ENCODE data around the gene TNFRSF4.

Gene TNFRSF4

GRCh38 chr1:1211541-1212441, 2.2 kb downstream of the TNFRSF4 start:
- H3K27ac Mint-ChIP-seq = no peak overlapping the region
- peaks cover 42% of the 10 kb centered on the region for H3K4me1 Mint-ChIP-seq
- no peaks in the 10 kb centered on the region for H3K9me3 Mint-ChIP-seq
- CTCF ChIA-PET = interaction anchor here (1.4 kb wide), 1 partner anchor 89 kb away, joined by 5 read pairs; no protein-coding TSS in a partner anchor
- H3K27me3 Mint-ChIP-seq = peaks cover 41% of the 10 kb centered on the region
- peak; percentile 18 for DNase-seq
- H3K36me3 Mint-ChIP-seq = peaks cover 4% of the 10 kb centered on the region
- no peak overlapping the region for H3K4me3 Mint-ChIP-seq

- Mint-ChIP-seq H3K27ac (no peak overlapping the region), H3K4me3 (no peak overlapping the region), H3K4me1 (peaks cover 38% of the 10 kb centered on the region), H3K9me3 (no peaks in the 10 kb centered on the region), H3K36me3 (no peaks in the 10 kb centered on the region), H3K27me3 (peaks cover 50% of the 10 kb centered on the region)
- peak; percentile 17 for DNase-seq
- CTCF ChIA-PET = interaction anchor here (1.2 kb wide), 1 partner anchor 39 kb away, joined by 3 read pairs; no protein-coding TSS in a partner anchor
Measured at GRCh38 chr1:1210726-1211540, 3.0 kb downstream of the TNFRSF4 start.

- no peaks in the 10 kb centered on the region for H3K36me3 Mint-ChIP-seq
- peak overlapping the region; percentile 45 for H3K27ac Mint-ChIP-seq
Measured at GRCh38 chr1:1208713-1209433, 5.1 kb downstream of the TNFRSF4 start.

GRCh38 chr1:1207571-1207892, 6.4 kb downstream of the TNFRSF4 start:
- peaks cover 76% of the 10 kb centered on the region for H3K27me3 Mint-ChIP-seq
- H3K9me3 Mint-ChIP-seq = no peaks in the 10 kb centered on the region
- H3K4me3 Mint-ChIP-seq = no peak overlapping the region
- DNase-seq = no peak
- no peaks in the 10 kb centered on the region for H3K36me3 Mint-ChIP-seq
- peaks cover 22% of the 10 kb centered on the region for H3K4me1 Mint-ChIP-seq
- CTCF ChIA-PET = interaction anchor here (1.3 kb wide), 1 partner anchor 85 kb away, joined by 4 read pairs; no protein-coding TSS in a partner anchor
- H3K27ac Mint-ChIP-seq = peak overlapping the region; percentile 69

More at GRCh38 chr1:1208713-1209433, 5.1 kb downstream of the TNFRSF4 start:
- CTCF ChIA-PET = no interaction called here
- peak; percentile 42 for DNase-seq
- peaks cover 71% of the 10 kb centered on the region for H3K27me3 Mint-ChIP-seq
- peaks cover 26% of the 10 kb centered on the region for H3K4me1 Mint-ChIP-seq
- H3K9me3 Mint-ChIP-seq = no peaks in the 10 kb centered on the region
- no peak overlapping the region for H3K4me3 Mint-ChIP-seq

GRCh38 chr1:1206966-1207531, 6.9 kb downstream of the TNFRSF4 start:
- H3K27me3 Mint-ChIP-seq = peaks cover 76% of the 10 kb centered on the region
- peak overlapping the region; percentile 12 for H3K4me3 Mint-ChIP-seq
- H3K4me1 Mint-ChIP-seq = peaks cover 21% of the 10 kb centered on the region
- DNase-seq = peak; percentile 19
- H3K27ac Mint-ChIP-seq = no peak overlapping the region
- CTCF ChIA-PET = interaction anchor here (1.3 kb wide), 1 partner anchor 85 kb away, joined by 4 read pairs; no protein-coding TSS in a partner anchor
- H3K9me3 Mint-ChIP-seq = no peaks in the 10 kb centered on the region
- no peaks in the 10 kb centered on the region for H3K36me3 Mint-ChIP-seq

- Mint-ChIP-seq H3K27me3 (peaks cover 76% of the 10 kb centered on the region), H3K9me3 (no peaks in the 10 kb centered on the region), H3K4me3 (peak within 1 kb of the TSS; percentile 12), H3K36me3 (no peaks in the 10 kb centered on the region), H3K27ac (no peak within 1 kb of the TSS), H3K4me1 (peaks cover 21% of the 10 kb centered on the region)
- CTCF ChIA-PET = interaction anchor here (1.3 kb wide), 1 partner anchor 84 kb away, joined by 4 read pairs; no protein-coding TSS in a partner anchor
- peak; percentile 51 for DNase-seq
Measured at GRCh38 chr1:1206376-1206965, 7.5 kb downstream of the TNFRSF4 start, which contains the start of gene TNFRSF18. TSS of gene TNFRSF18 (minus strand) at chr1:1206592. CDS start at chr1:1206571, 21 bp downstream.

GRCh38 chr1:1205769-1206375, 8.1 kb downstream of the TNFRSF4 start:
- Mint-ChIP-seq H3K9me3 (no peaks in the 10 kb centered on the region), H3K27me3 (peaks cover 75% of the 10 kb centered on the region), H3K36me3 (no peaks in the 10 kb centered on the region), H3K4me3 (no peak overlapping the region), H3K27ac (no peak overlapping the region), H3K4me1 (peaks cover 19% of the 10 kb centered on the region)
- DNase-seq = no peak
- CTCF ChIA-PET = interaction anchor here (0.9 kb wide), 1 partner anchor 83 kb away, joined by 3 read pairs; no protein-coding TSS in a partner anchor

GRCh38 chr1:1204998-1205768, 8.8 kb downstream of the TNFRSF4 start:
- Mint-ChIP-seq H3K4me3 (no peak overlapping the region), H3K27me3 (peaks cover 76% of the 10 kb centered on the region), H3K36me3 (no peaks in the 10 kb centered on the region), H3K27ac (no peak overlapping the region), H3K4me1 (peaks cover 24% of the 10 kb centered on the region), H3K9me3 (no peaks in the 10 kb centered on the region)
- peak; percentile 21 for DNase-seq
- CTCF ChIA-PET = interaction anchor here (0.9 kb wide), 1 partner anchor 82 kb away, joined by 3 read pairs; no protein-coding TSS in a partner anchor

- Mint-ChIP-seq H3K27ac (no peak overlapping the region), H3K4me3 (no peak overlapping the region)
- CTCF ChIA-PET = no interaction called here
Measured at GRCh38 chr1:1204425-1204920, 9.5 kb downstream of the TNFRSF4 start.

GRCh38 chr1:1203561-1204424, 10.2 kb downstream of the TNFRSF4 start:
- H3K27me3 Mint-ChIP-seq = peaks cover 70% of the 10 kb centered on the region
- no peaks in the 10 kb centered on the region for H3K9me3 Mint-ChIP-seq
- peaks cover 23% of the 10 kb centered on the region for H3K4me1 Mint-ChIP-seq
- no peaks in the 10 kb centered on the region for H3K36me3 Mint-ChIP-seq
- DNase-seq = peak; percentile 21
- CTCF ChIA-PET = no interaction called here
- H3K4me3 Mint-ChIP-seq = no peak overlapping the region
- no peak overlapping the region for H3K27ac Mint-ChIP-seq

More at GRCh38 chr1:1204425-1204920, 9.5 kb downstream of the TNFRSF4 start:
- H3K36me3 Mint-ChIP-seq = no peaks in the 10 kb centered on the region
- no peak for DNase-seq
- peaks cover 76% of the 10 kb centered on the region for H3K27me3 Mint-ChIP-seq
- H3K4me1 Mint-ChIP-seq = peaks cover 27% of the 10 kb centered on the region
- H3K9me3 Mint-ChIP-seq = no peaks in the 10 kb centered on the region

- Mint-ChIP-seq H3K4me1 (peaks cover 17% of the 10 kb centered on the region), H3K27ac (no peak overlapping the region), H3K4me3 (no peak overlapping the region), H3K36me3 (no peaks in the 10 kb centered on the region), H3K27me3 (peaks cover 62% of the 10 kb centered on the region), H3K9me3 (no peaks in the 10 kb centered on the region)
- peak; percentile 21 for DNase-seq
- CTCF ChIA-PET = no interaction called here
Measured at GRCh38 chr1:1202831-1203560, 11.0 kb downstream of the TNFRSF4 start.

Measured in activated naive CD4-positive, alpha-beta T cell treated with anti-CD3 and anti-CD28 coated beads, Interleukin-2, amount 10 ng/mL, durations not matched to agents 7 days and 5 days (primary cell).